HFFc6 (cell line): Measurements from ENCODE around the gene SLC12A1. TPM values are rescaled to one million over a fixed set of nuclear protein-coding genes. Genes with fewer than 3 reads are reported as not detected.

Experiments used
- DNase-seq: peaks from one replicate; pipeline ENCODE4 v3.0.0-alpha.2; 2018
- H3K27ac Mint-ChIP-seq: 2 replicates; pipeline ENCODE4 v1.8.0; 2020; ENCODE audit warnings: mild to moderate bottlenecking, mixed read lengths
- H3K27me3 Mint-ChIP-seq: 2 replicates; pipeline ENCODE4 v1.8.0; 2021; ENCODE audit warnings: mild to moderate bottlenecking, moderate library complexity, mixed read lengths; ENCODE audit not compliant: insufficient read depth
- H3K36me3 Mint-ChIP-seq: 2 replicates; pipeline ENCODE4 v1.8.0; 2021; ENCODE audit warnings: low read depth, mixed read lengths
- H3K4me1 Mint-ChIP-seq: 2 replicates; pipeline ENCODE4 v1.8.0; 2020; ENCODE audit warnings: low read depth, mixed read lengths
- H3K4me3 Mint-ChIP-seq: 2 replicates; pipeline ENCODE4 v1.8.0; 2020; ENCODE audit warnings: mild to moderate bottlenecking, moderate library complexity, mixed read lengths
- H3K9me3 Mint-ChIP-seq: 2 replicates; pipeline ENCODE4 v1.8.0; 2020; ENCODE audit warnings: mild to moderate bottlenecking, mixed read lengths
- total RNA-seq, 6 experiments: library from RNA; stranded (reverse); fragmentation: NEBNext Ultra II Directional; extraction: Animal tissue kit (Norgen Biotek cat#: 25700); gene quantifications; 2 replicates in 1 of 6; 3 replicates in 5 of 6; pipeline ENCODE4 v1.2.3, GENCODE V29; 2021
- TF ChIP-seq, protein P1 (sequence below): fragments of 200-600 bp; sonication (generic); IDR thresholded peaks from 2 replicates; pipeline ENCODE4 v1.5.0; 2021; ENCODE audit warnings: antibody characterized with exemption, mild to moderate bottlenecking

Gene SLC12A1
- total RNA-seq, 6 experiments from 2014 or later: not detected

GRCh38 chr15:48176957-48177356, 29.1 kb upstream of the SLC12A1 start:
- DNase-seq: no peak
- TF ChIP-seq, protein P1, sequence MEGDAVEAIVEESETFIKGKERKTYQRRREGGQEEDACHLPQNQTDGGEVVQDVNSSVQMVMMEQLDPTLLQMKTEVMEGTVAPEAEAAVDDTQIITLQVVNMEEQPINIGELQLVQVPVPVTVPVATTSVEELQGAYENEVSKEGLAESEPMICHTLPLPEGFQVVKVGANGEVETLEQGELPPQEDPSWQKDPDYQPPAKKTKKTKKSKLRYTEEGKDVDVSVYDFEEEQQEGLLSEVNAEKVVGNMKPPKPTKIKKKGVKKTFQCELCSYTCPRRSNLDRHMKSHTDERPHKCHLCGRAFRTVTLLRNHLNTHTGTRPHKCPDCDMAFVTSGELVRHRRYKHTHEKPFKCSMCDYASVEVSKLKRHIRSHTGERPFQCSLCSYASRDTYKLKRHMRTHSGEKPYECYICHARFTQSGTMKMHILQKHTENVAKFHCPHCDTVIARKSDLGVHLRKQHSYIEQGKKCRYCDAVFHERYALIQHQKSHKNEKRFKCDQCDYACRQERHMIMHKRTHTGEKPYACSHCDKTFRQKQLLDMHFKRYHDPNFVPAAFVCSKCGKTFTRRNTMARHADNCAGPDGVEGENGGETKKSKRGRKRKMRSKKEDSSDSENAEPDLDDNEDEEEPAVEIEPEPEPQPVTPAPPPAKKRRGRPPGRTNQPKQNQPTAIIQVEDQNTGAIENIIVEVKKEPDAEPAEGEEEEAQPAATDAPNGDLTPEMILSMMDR: no peak
- Mint-ChIP-seq H3K36me3 (no peaks in the 10 kb centered on the region), H3K9me3 (no peaks in the 10 kb centered on the region), H3K27me3 (peaks cover 8% of the 10 kb centered on the region; the same call in 1 of the 2 replicates), H3K4me3 (peak overlapping the region; percentile 87), H3K27ac (peak overlapping the region; percentile 82), H3K4me1 (peaks cover 17% of the 10 kb centered on the region)

- DNase-seq: peak; percentile 39
- Mint-ChIP-seq H3K4me1 (peaks cover 17% of the 10 kb centered on the region), H3K4me3 (peak overlapping the region; percentile 87), H3K9me3 (no peaks in the 10 kb centered on the region), H3K27me3 (peaks cover 11% of the 10 kb centered on the region; the same call in 1 of the 2 replicates), H3K36me3 (no peaks in the 10 kb centered on the region), H3K27ac (peak overlapping the region; percentile 82)
- TF ChIP-seq, protein P1: no peak
Measured at GRCh38 chr15:48177383-48177765, 28.7 kb upstream of the SLC12A1 start.

GRCh38 chr15:48177766-48178647, 28.1 kb upstream of the SLC12A1 start, which contains the start of gene MYEF2:
TSS of gene MYEF2 (minus strand) at chr15:48178295. CDS start at chr15:48178237, 58 bp downstream.
- TF ChIP-seq, protein P1: peak; percentile 25; the same call in 1 of the 2 replicates
- Mint-ChIP-seq H3K36me3 (no peaks in the 10 kb centered on the region), H3K27me3 (peaks cover 11% of the 10 kb centered on the region; the same call in 1 of the 2 replicates), H3K4me3 (peak within 1 kb of the TSS; percentile 87), H3K27ac (peak within 1 kb of the TSS; percentile 82), H3K4me1 (peaks cover 17% of the 10 kb centered on the region), H3K9me3 (no peaks in the 10 kb centered on the region)
- peak; percentile 51 for DNase-seq

- Mint-ChIP-seq H3K27ac (no peak overlapping the region), H3K4me3 (peak overlapping the region; percentile 41; the same call in 1 of the 2 replicates), H3K9me3 (no peaks in the 10 kb centered on the region), H3K36me3 (no peaks in the 10 kb centered on the region), H3K27me3 (peaks cover 11% of the 10 kb centered on the region; the same call in 1 of the 2 replicates), H3K4me1 (peaks cover 17% of the 10 kb centered on the region)
- DNase-seq: no peak
- TF ChIP-seq, protein P1: no peak
Measured at GRCh38 chr15:48178648-48178931, 27.5 kb upstream of the SLC12A1 start.

DNA sequence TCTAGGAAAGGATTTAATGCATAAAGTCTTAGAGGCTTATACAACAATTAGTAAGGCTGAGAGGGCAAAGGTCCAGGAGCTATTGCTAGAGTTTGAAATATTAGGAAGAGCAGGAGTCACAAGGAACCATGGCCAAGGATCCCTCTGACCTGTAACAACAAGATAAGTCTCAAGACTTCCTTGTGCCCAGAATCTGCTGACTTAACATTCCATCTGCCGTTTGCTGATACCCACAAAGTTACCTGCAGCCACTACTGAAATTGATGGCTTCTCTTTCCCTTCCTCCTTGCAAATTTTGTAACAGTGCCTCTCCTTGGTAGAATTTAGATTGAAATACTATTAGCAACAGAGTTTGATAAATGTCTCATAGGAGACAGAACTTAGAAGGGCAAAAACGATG, 23.4 kb upstream of the SLC12A1 start:
- no peaks in the 10 kb centered on the region for H3K9me3 Mint-ChIP-seq
- H3K4me3 Mint-ChIP-seq: no peak overlapping the region
- H3K4me1 Mint-ChIP-seq: no peaks in the 10 kb centered on the region
- DNase-seq: no peak
- H3K27ac Mint-ChIP-seq: no peak overlapping the region
- TF ChIP-seq, protein P1: no peak
- no peaks in the 10 kb centered on the region for H3K36me3 Mint-ChIP-seq
- peaks cover 9% of the 10 kb centered on the region; the same call in 1 of the 2 replicates for H3K27me3 Mint-ChIP-seq
